ENCODE results near the gene COL5A3. TPM values are rescaled to one million over a fixed set of nuclear protein-coding genes. Genes with fewer than 3 reads are reported as not detected.

Gene COL5A3
- total and polyA plus RNA-seq, 2 experiments from 2014 or later = 1.0 to 1.2 TPM

GRCh38 chr19:10037809-10038208 lies 27.5 kb upstream of the COL5A3 start (continued):
- TF ChIP-seq ZNF462 (CRISPR knock-in tag; IDR thresholded peaks at IDR 0.05) (no peak), EZH2phosphoT487 (IDR thresholded peaks at IDR 0.05; ENCODE audit: unreplicated experiment) (no peak), ETS1 (IDR thresholded peaks at IDR 0.05) (no peak), ZNF114 (CRISPR knock-in tag; IDR thresholded peaks at IDR 0.05) (no peak), STAT1 (IDR thresholded peaks at IDR 0.05; ENCODE audit: unreplicated experiment) (no peak), CREB1 (CRISPR knock-in tag; IDR thresholded peaks at IDR 0.05; ENCODE audit: low read depth) (no peak), POLR2AphosphoS5 (IDR thresholded peaks at IDR 0.05; ENCODE audit: low read depth) (no peak), CTCF (conservative IDR thresholded peaks at IDR 0.05; ENCODE audit: low read depth in 2 of 2) (no peak), EZH2 (IDR thresholded peaks at IDR 0.05; ENCODE audit: low read depth, unreplicated experiment) (no peak)
